ENCODE measurements around the gene MSRB3. TPM values are rescaled to one million over a fixed set of nuclear protein-coding genes. Genes with fewer than 3 reads are reported as not detected.
"Not testable (repeated sequence)": the region's sequence is repeated elsewhere in the genome, so short reads cannot be mapped to it uniquely, and the experiment has no call there.

Gene MSRB3
- total RNA-seq, 1 donor from 2014 or later, result 8.3 TPM

GRCh38 chr12:65450625-65451024, 172.1 kb downstream of the MSRB3 start:
- no peaks in the 10 kb centered on the region for H3K27me3 Mint-ChIP-seq (ENCODE audit: low read depth)
- peaks cover 10% of the 10 kb centered on the region for H3K4me1 Mint-ChIP-seq

GRCh38 chr12:65454115-65454787, 175.8 kb downstream of the MSRB3 start:
- no peaks in the 10 kb centered on the region for H3K27me3 Mint-ChIP-seq (ENCODE audit: low read depth)
- TF ChIP-seq CTCF (conservative IDR thresholded peaks at IDR 0.05), result no peak
- peaks cover 10% of the 10 kb centered on the region for H3K4me1 Mint-ChIP-seq
- H3K36me3 Mint-ChIP-seq (ENCODE audit: low read depth), result no peaks in the 10 kb centered on the region
- H3K9me3 Mint-ChIP-seq, result no peaks in the 10 kb centered on the region
- DNase-seq (ENCODE audit: low read depth, low spot score), result no peak
- H3K4me3 Mint-ChIP-seq, result no peak overlapping the region
- no peak overlapping the region for H3K27ac Mint-ChIP-seq (ENCODE audit: unreplicated experiment)

More at GRCh38 chr12:65450625-65451024, 172.1 kb downstream of the MSRB3 start:
- H3K4me3 Mint-ChIP-seq, result no peak overlapping the region
- H3K9me3 Mint-ChIP-seq, result no peaks in the 10 kb centered on the region
- no peak overlapping the region for H3K27ac Mint-ChIP-seq (ENCODE audit: unreplicated experiment)
- no peaks in the 10 kb centered on the region for H3K36me3 Mint-ChIP-seq (ENCODE audit: low read depth)
- no peak for TF ChIP-seq CTCF (conservative IDR thresholded peaks at IDR 0.05)
- DNase-seq (ENCODE audit: low read depth, low spot score), result no peak

GRCh38 chr12:65457341-65457740, 178.9 kb downstream of the MSRB3 start:
- not testable (repeated sequence) for H3K27me3 Mint-ChIP-seq (ENCODE audit: low read depth); DNase-seq (ENCODE audit: low read depth, low spot score); H3K4me3 Mint-ChIP-seq; H3K36me3 Mint-ChIP-seq (ENCODE audit: low read depth); H3K4me1 Mint-ChIP-seq; H3K9me3 Mint-ChIP-seq; H3K27ac Mint-ChIP-seq (ENCODE audit: unreplicated experiment)

GRCh38 chr12:65458718-65459117, 180.2 kb downstream of the MSRB3 start:
- DNase-seq (ENCODE audit: low read depth, low spot score), result no peak
- H3K4me3 Mint-ChIP-seq, result no peak overlapping the region
- no peaks in the 10 kb centered on the region for H3K9me3 Mint-ChIP-seq
- no peaks in the 10 kb centered on the region for H3K4me1 Mint-ChIP-seq
- no peak for TF ChIP-seq CTCF (conservative IDR thresholded peaks at IDR 0.05)
- H3K27me3 Mint-ChIP-seq (ENCODE audit: low read depth), result no peaks in the 10 kb centered on the region
- H3K36me3 Mint-ChIP-seq (ENCODE audit: low read depth), result peaks cover 2% of the 10 kb centered on the region
- no peak overlapping the region for H3K27ac Mint-ChIP-seq (ENCODE audit: unreplicated experiment)

GRCh38 chr12:65459545-65459944, 181.1 kb downstream of the MSRB3 start:
- H3K4me1 Mint-ChIP-seq, result no peaks in the 10 kb centered on the region
- H3K27me3 Mint-ChIP-seq (ENCODE audit: low read depth), result no peaks in the 10 kb centered on the region
- H3K36me3 Mint-ChIP-seq (ENCODE audit: low read depth), result peaks cover 2% of the 10 kb centered on the region
- H3K9me3 Mint-ChIP-seq, result no peaks in the 10 kb centered on the region
- H3K4me3 Mint-ChIP-seq, result no peak overlapping the region
- DNase-seq (ENCODE audit: low read depth, low spot score), result no peak
- no peak for TF ChIP-seq CTCF (conservative IDR thresholded peaks at IDR 0.05)
- H3K27ac Mint-ChIP-seq (ENCODE audit: unreplicated experiment), result no peak overlapping the region

- no peak for DNase-seq (ENCODE audit: low read depth, low spot score)
- Mint-ChIP-seq H3K36me3 (ENCODE audit: low read depth) (peaks cover 2% of the 10 kb centered on the region), H3K4me1 (no peaks in the 10 kb centered on the region), H3K4me3 (no peak overlapping the region), H3K27ac (ENCODE audit: unreplicated experiment) (no peak overlapping the region), H3K27me3 (ENCODE audit: low read depth) (no peaks in the 10 kb centered on the region), H3K9me3 (no peaks in the 10 kb centered on the region)
- no peak for TF ChIP-seq CTCF (conservative IDR thresholded peaks at IDR 0.05)
Observed at GRCh38 chr12:65460063-65460462, 181.6 kb downstream of the MSRB3 start.

Measured in neural crest cell (in vitro differentiated cells).